HG03521 (cell line): ENCODE data around the gene DCHS2.

Experiments used
- ATAC-seq: cut with Tn5 transposase; IDR thresholded peaks from one replicate; pipeline ENCODE4 v1.9.1; 2021; ENCODE audit warnings: mild to moderate bottlenecking, moderate library complexity; ENCODE audit not compliant: unreplicated experiment

Gene DCHS2

GRCh38 chr4:154399259-154399974 is 92.2 kb downstream of the DCHS2 start:
- no peak for ATAC-seq

GRCh38 chr4:154390324-154390723 is 101.3 kb downstream of the DCHS2 start:
- ATAC-seq = no peak

GRCh38 chr4:154389148-154389547 is 102.5 kb downstream of the DCHS2 start:
- ATAC-seq = no peak

GRCh38 chr4:154384012-154384411 is 107.6 kb downstream of the DCHS2 start:
- ATAC-seq = no peak

GRCh38 chr4:154376486-154376885 is 115.1 kb downstream of the DCHS2 start:
- no peak for ATAC-seq

- ATAC-seq = peak; percentile 61
Measured at GRCh38 chr4:154368060-154368459, 123.5 kb downstream of the DCHS2 start.

GRCh38 chr4:154367659-154368058 is 123.9 kb downstream of the DCHS2 start:
- ATAC-seq = peak; percentile 27

GRCh38 chr4:154366956-154367355 is 124.6 kb downstream of the DCHS2 start:
- no peak for ATAC-seq

- ATAC-seq = no peak
Measured at GRCh38 chr4:154364066-154364845, 127.3 kb downstream of the DCHS2 start.

GRCh38 chr4:154361450-154361849 is 130.1 kb downstream of the DCHS2 start:
- ATAC-seq = no peak

- no peak for ATAC-seq
Measured at GRCh38 chr4:154360491-154360890, 131.1 kb downstream of the DCHS2 start.

- ATAC-seq = no peak
Measured at GRCh38 chr4:154354883-154355282, 136.7 kb downstream of the DCHS2 start.

- ATAC-seq = no peak
Measured at GRCh38 chr4:154349829-154350228, 141.8 kb downstream of the DCHS2 start.

GRCh38 chr4:154348657-154349056 is 142.9 kb downstream of the DCHS2 start:
- ATAC-seq = no peak

- no peak for ATAC-seq
Measured at GRCh38 chr4:154345359-154345758, 146.2 kb downstream of the DCHS2 start.

- peak; percentile 45 for ATAC-seq
Measured at GRCh38 chr4:154344686-154345085, 146.9 kb downstream of the DCHS2 start.

- ATAC-seq = no peak
Measured at GRCh38 chr4:154343651-154344050, 147.9 kb downstream of the DCHS2 start.

GRCh38 chr4:154341448-154341847 is 150.2 kb downstream of the DCHS2 start:
- no peak for ATAC-seq

- ATAC-seq = no peak
Measured at GRCh38 chr4:154335588-154335987, 156.0 kb downstream of the DCHS2 start.

- ATAC-seq = peak; percentile 72
Measured at GRCh38 chr4:154332681-154333421, 158.7 kb downstream of the DCHS2 start.

GRCh38 chr4:154329939-154330338 is 161.7 kb downstream of the DCHS2 start:
- ATAC-seq = no peak
